ENCODE measurements around the gene ZKSCAN2. TPM values are rescaled to one million over a fixed set of nuclear protein-coding genes. Genes with fewer than 3 reads are reported as not detected.

The ZKSCAN2 gene
- total RNA-seq, 1 donor from 2014 or later = 10.3 TPM

- no peak overlapping the region for H3K27ac Mint-ChIP-seq
- peaks cover 14% of the 10 kb centered on the region for H3K36me3 Mint-ChIP-seq (ENCODE audit: low read depth)
- no peak for DNase-seq
- POLR2A ChIA-PET = no interaction called here
- no peak for ATAC-seq (ENCODE audit: low read depth)
- no peak for TF ChIP-seq CTCF (IDR thresholded peaks at IDR 0.05)
- H3K27me3 Mint-ChIP-seq = no peaks in the 10 kb centered on the region
- H3K9me3 Mint-ChIP-seq = peaks cover 2% of the 10 kb centered on the region
- H3K4me3 Mint-ChIP-seq = no peak overlapping the region
- H3K4me1 Mint-ChIP-seq = peaks cover 6% of the 10 kb centered on the region
- intact Hi-C loops (cut with micrococcal nuclease) = no loop called here
- CTCF ChIA-PET = no interaction called here
These were observed 12.2 kb upstream of the ZKSCAN2 start for GRCh38 chr16:25269879-25270278.

DNA sequence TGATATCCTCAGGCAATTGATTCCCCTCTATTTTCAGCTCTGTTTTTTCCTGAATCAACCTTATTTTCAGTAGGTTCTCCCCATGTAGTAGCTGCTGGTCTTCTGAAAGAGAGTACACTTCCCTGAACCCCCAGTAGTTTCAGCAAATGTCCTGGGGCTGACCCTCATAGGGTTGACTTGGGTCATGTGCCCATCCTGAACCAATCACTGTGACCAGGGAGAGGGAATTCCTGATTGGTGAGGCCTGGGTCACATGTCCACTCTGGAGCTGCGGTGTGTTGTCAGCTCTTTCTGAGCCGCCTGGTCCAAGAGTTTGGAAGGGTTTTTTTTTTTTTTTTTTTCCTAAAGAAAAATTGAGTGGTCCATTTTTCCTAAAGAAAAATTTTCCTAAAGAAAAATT is 8.3 kb upstream of the ZKSCAN2 start:
- ChIA-PET CTCF (interaction anchor here (1.3 kb wide), 1 partner anchor 11 kb away, joined by 4 read pairs; no protein-coding TSS in a partner anchor), POLR2A (no interaction called here)
- no peak for TF ChIP-seq CTCF (IDR thresholded peaks at IDR 0.05)
- Mint-ChIP-seq H3K9me3 (no peaks in the 10 kb centered on the region), H3K4me3 (no peak overlapping the region), H3K27ac (no peak overlapping the region), H3K36me3 (ENCODE audit: low read depth) (peaks cover 24% of the 10 kb centered on the region), H3K27me3 (no peaks in the 10 kb centered on the region), H3K4me1 (peaks cover 12% of the 10 kb centered on the region)
- no peak for DNase-seq
- ATAC-seq (ENCODE audit: low read depth) = no peak
- intact Hi-C loops (cut with micrococcal nuclease) = no loop called here

GRCh38 chr16:25264597-25264996 is 7.0 kb upstream of the ZKSCAN2 start:
- POLR2A ChIA-PET = no interaction called here

DNA sequence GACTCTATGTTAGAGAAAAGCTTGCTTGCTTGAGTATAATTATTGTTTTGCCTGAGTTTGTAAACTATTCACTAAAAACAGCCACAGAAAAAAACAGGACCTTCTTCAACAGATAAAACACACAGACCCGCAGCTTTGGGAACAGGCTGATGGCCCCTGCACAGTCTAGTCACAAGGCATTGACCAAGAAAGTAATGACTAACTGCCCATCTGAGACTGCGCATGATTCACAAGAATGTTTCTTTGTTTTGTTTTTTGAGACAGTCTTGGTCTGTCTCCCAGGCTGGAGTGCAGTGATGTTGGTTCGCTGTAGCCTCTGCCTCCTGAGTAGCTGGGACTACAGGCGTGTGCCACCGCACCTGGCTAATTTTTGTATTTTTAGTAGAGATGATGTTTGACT is 2.8 kb upstream of the ZKSCAN2 start:
- ChIA-PET CTCF (no interaction called here), POLR2A (no interaction called here)
- no peaks in the 10 kb centered on the region for H3K9me3 Mint-ChIP-seq
- no peak for ATAC-seq (ENCODE audit: low read depth)
- no peaks in the 10 kb centered on the region for H3K27me3 Mint-ChIP-seq
- H3K36me3 Mint-ChIP-seq (ENCODE audit: low read depth) = peaks cover 16% of the 10 kb centered on the region
- H3K27ac Mint-ChIP-seq = no peak overlapping the region
- intact Hi-C loops (cut with micrococcal nuclease) = no loop called here
- TF ChIP-seq CTCF (IDR thresholded peaks at IDR 0.05) = no peak
- H3K4me1 Mint-ChIP-seq = peaks cover 50% of the 10 kb centered on the region
- DNase-seq = no peak
- no peak overlapping the region for H3K4me3 Mint-ChIP-seq

More at GRCh38 chr16:25264597-25264996, 7.0 kb upstream of the ZKSCAN2 start:
- Mint-ChIP-seq H3K27me3 (no peaks in the 10 kb centered on the region), H3K9me3 (no peaks in the 10 kb centered on the region), H3K4me3 (no peak overlapping the region), H3K4me1 (peaks cover 20% of the 10 kb centered on the region), H3K36me3 (ENCODE audit: low read depth) (peaks cover 24% of the 10 kb centered on the region), H3K27ac (no peak overlapping the region)
- CTCF ChIA-PET = no interaction called here
- no peak for ATAC-seq (ENCODE audit: low read depth)
- no peak for TF ChIP-seq CTCF (IDR thresholded peaks at IDR 0.05)
- no peak for DNase-seq
- intact Hi-C loops (cut with micrococcal nuclease) = no loop called here

DNA sequence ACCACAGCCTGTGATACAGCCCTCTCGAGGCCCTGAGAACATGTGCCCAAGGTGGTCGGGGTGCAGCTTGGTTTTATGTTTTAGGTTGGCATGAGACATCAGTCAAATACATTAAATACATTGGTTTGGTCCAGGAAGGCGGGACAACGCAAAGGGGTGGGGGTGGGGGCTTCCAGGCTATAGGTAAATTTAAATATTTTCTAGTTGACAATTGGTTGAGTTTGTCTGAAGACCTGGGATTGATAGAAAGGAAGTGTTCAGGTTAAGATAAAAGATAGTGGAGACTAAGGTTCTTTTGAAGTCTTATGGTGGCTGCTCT is 1.2 kb upstream of the ZKSCAN2 start:
- peaks cover 50% of the 10 kb centered on the region for H3K4me1 Mint-ChIP-seq
- no peak for ATAC-seq (ENCODE audit: low read depth)

More for the DNA sequence above, 1.2 kb upstream of the ZKSCAN2 start:
- Mint-ChIP-seq H3K9me3 (no peaks in the 10 kb centered on the region), H3K27ac (peak overlapping the region; percentile 18), H3K27me3 (no peaks in the 10 kb centered on the region), H3K36me3 (ENCODE audit: low read depth) (peaks cover 24% of the 10 kb centered on the region), H3K4me3 (peak overlapping the region; percentile 95)
- intact Hi-C loops (cut with micrococcal nuclease) = no loop called here
- CTCF ChIA-PET = no interaction called here
- POLR2A ChIA-PET = interaction anchor here (0.6 to 0.8 kb wide), 2 partner anchors 26 to 242 kb away, joined by 5 to 7 read pairs; no protein-coding TSS in a partner anchor
- DNase-seq = no peak
- TF ChIP-seq CTCF (IDR thresholded peaks at IDR 0.05) = no peak

Data from activated B cell treated with CpG ODN at 0.5 μM for 24 hours (primary cell).